Hepatocyte (in vitro differentiated cells): ENCODE measurements around the gene RNF182.

ENCODE experiments used
- CTCF ChIP-seq: fragments of 200-600 bp; sonication (generic); IDR thresholded peaks from 2 replicates; pipeline ENCODE4 v1.5.1; 2016; ENCODE audit warnings: antibody characterized with exemption, mild to moderate bottlenecking; ENCODE audit not compliant: poor library complexity
- EZH2 ChIP-seq: fragments of 200-600 bp; sonication (generic); IDR thresholded peaks from 2 replicates; pipeline ENCODE4 v1.6.1; 2016; ENCODE audit warnings: antibody characterized with exemption, mild to moderate bottlenecking, borderline replicate concordance
- EZH2phosphoT487 ChIP-seq: fragments of 200-600 bp; sonication (generic); IDR thresholded peaks from one replicate; pipeline ENCODE4 v1.6.1; 2018; ENCODE audit warnings: antibody characterized with exemption, mild to moderate bottlenecking, low read depth, moderate library complexity; ENCODE audit not compliant: unreplicated experiment, severe bottlenecking

GRCh38 chr6:14000901-14001300 lies 76.1 kb downstream of the RNF182 start:
- TF ChIP-seq CTCF: no peak
- TF ChIP-seq EZH2phosphoT487: no peak
- no peak for TF ChIP-seq EZH2
